A549 (cell line): ENCODE data around the gene GNG2. TPM values are rescaled to one million over a fixed set of nuclear protein-coding genes. Genes with fewer than 3 reads are reported as not detected.

ENCODE experiments used
- ATAC-seq, 2 experiments: fragments of 200-7000 bp in 1 of 2; fragments of >200 bp in 1 of 2; cut with Nextera tagmentation in 1 of 2; cut with Tn5 transposase in 1 of 2; 3 replicates each; pipeline versions ENCODE4 v1.8.0 to v1.9.1; 2018 to 2020; ENCODE audit warnings: mild to moderate bottlenecking in 1 of 2, moderate library complexity in 1 of 2
- CTCF ChIA-PET: fragments of 300-600 bp; sonication (Branson Sonifier 250); formaldehyde crosslinking; extraction: SDS; loops from one replicate; lab custom pipeline; 2021; ENCODE audit warnings: antibody characterized with exemption, inconsistent platforms; lab: Yijun Ruan, JAX
- POLR2A ChIA-PET: fragments of 350-600 bp; formaldehyde crosslinking; extraction: SDS; loops from one replicate; lab custom pipeline; 2021; ENCODE audit warnings: antibody characterized with exemption, inconsistent platforms; lab: Yijun Ruan, JAX
- DNase-seq, 2 experiments: peaks; one replicate each; pipeline versions ENCODE4 v3.0.0 to v3.0.0-alpha.2; 2011 to 2016; ENCODE audit warnings: low read depth in 1 of 2, low spot score in 1 of 2
- FAIRE-seq: peaks from 2 replicates; lab custom pipeline; 2011; peaks lifted over from hg19 to GRCh38; lab: Jason Lieb, UNC
- H3K27ac ChIP-seq, 2 experiments: fragments of >200 bp; sonication (Bioruptor Twin); formaldehyde crosslinking; 3 replicates each; pipeline ENCODE4 v1.5.1; 2016 to 2017
- H3K4me1 ChIP-seq: fragments of >200 bp; sonication (Bioruptor Twin); formaldehyde crosslinking; 3 replicates; pipeline ENCODE4 v1.6.1; 2016
- H3K4me2 ChIP-seq: fragments of >200 bp; sonication (Bioruptor Twin); formaldehyde crosslinking; 3 replicates; pipeline ENCODE4 v1.6.1; 2016
- H3K4me3 ChIP-seq: fragments of >200 bp; sonication (Bioruptor Twin); formaldehyde crosslinking; 3 replicates; pipeline ENCODE4 v1.5.1; 2016
- H3K9me3 ChIP-seq: fragments of >200 bp; sonication (Bioruptor Twin); formaldehyde crosslinking; 3 replicates; pipeline ENCODE4 v1.6.1; 2016
- BHLHE40 ChIP-seq: IDR thresholded peaks from 2 replicates; pipeline ENCODE4 v1.6.1; 2012; ENCODE audit warnings: low read depth, low read length, inconsistent platforms
- CBX2 ChIP-seq: fragments of 200-600 bp; sonication (generic); IDR thresholded peaks from 2 replicates; pipeline ENCODE4 v1.6.1; 2016; ENCODE audit warnings: low read depth, mild to moderate bottlenecking, borderline replicate concordance
- CBX8 ChIP-seq: fragments of 200-600 bp; sonication (generic); IDR thresholded peaks from 2 replicates; pipeline ENCODE4 v1.6.1; 2016
- CHD4 ChIP-seq: fragments of 200-600 bp; sonication (generic); IDR thresholded peaks from 2 replicates; pipeline ENCODE4 v1.6.1; 2016; ENCODE audit warnings: antibody characterized with exemption, mild to moderate bottlenecking, borderline replicate concordance
- E2F6 ChIP-seq: IDR thresholded peaks from 2 replicates; pipeline ENCODE4 v1.6.1; 2012; ENCODE audit warnings: low read depth, borderline replicate concordance
- EHMT2 ChIP-seq: fragments of 200-600 bp; sonication (generic); IDR thresholded peaks from 2 replicates; pipeline ENCODE4 v1.6.1; 2016; ENCODE audit warnings: antibody characterized with exemption, low read depth, mild to moderate bottlenecking, moderate library complexity
- EP300 ChIP-seq, 2 experiments: fragments of >200 bp; sonication (Bioruptor Twin); formaldehyde crosslinking; IDR thresholded peaks; 2 replicates in 1 of 2; 3 replicates in 1 of 2; pipeline ENCODE4 v1.6.1; 2016 to 2017
- FOSB ChIP-seq: fragments of 250-450 bp; sonication (Bioruptor Pico); IDR thresholded peaks from 2 replicates; pipeline ENCODE4 v1.5.0; 2020; ENCODE audit warnings: mild to moderate bottlenecking, moderate library complexity
- FOXS1 ChIP-seq: fragments of 250-450 bp; sonication (Bioruptor Pico); IDR thresholded peaks from 2 replicates; pipeline ENCODE4 v1.5.0; 2020; ENCODE audit warnings: mild to moderate bottlenecking, moderate library complexity
- HOXB13 ChIP-seq: fragments of 250-450 bp; sonication (Bioruptor Pico); IDR thresholded peaks from 2 replicates; pipeline ENCODE4 v1.5.0; 2020; ENCODE audit warnings: low read depth, mild to moderate bottlenecking, moderate library complexity
- JUNB ChIP-seq: fragments of >200 bp; sonication (Bioruptor Twin); formaldehyde crosslinking; IDR thresholded peaks from 2 replicates; pipeline ENCODE4 v1.6.1; 2016
- KDM1A ChIP-seq: fragments of 200-600 bp; sonication (generic); IDR thresholded peaks from 2 replicates; pipeline ENCODE4 v1.6.1; 2016; ENCODE audit warnings: low read depth, mild to moderate bottlenecking
- KDM5A ChIP-seq: fragments of 200-600 bp; sonication (generic); IDR thresholded peaks from 2 replicates; pipeline ENCODE4 v1.6.1; 2016; ENCODE audit warnings: antibody characterized with exemption, mild to moderate bottlenecking
- MAFK ChIP-seq: fragments of 450-650 bp; IDR thresholded peaks from 2 replicates; pipeline ENCODE4 v1.6.1; 2014; ENCODE audit not compliant: partially characterized antibody
- MAX ChIP-seq: IDR thresholded peaks from 2 replicates; pipeline ENCODE4 v1.6.1; 2012
- MAZ ChIP-seq: fragments of 150-350 bp; IDR thresholded peaks from 2 replicates; pipeline ENCODE4 v1.6.1; 2014; ENCODE audit warnings: antibody characterized with exemption, low read depth, low read length, borderline replicate concordance
- MYC ChIP-seq: IDR thresholded peaks from 2 replicates; pipeline ENCODE4 v1.6.1; 2012; ENCODE audit warnings: mild to moderate bottlenecking, inconsistent platforms, low read length, improper control_type of control experiment, borderline replicate concordance
- NFE2L2 ChIP-seq: fragments of 150-350 bp; conservative IDR thresholded peaks from 2 replicates; pipeline ENCODE4 v1.6.1; 2014; ENCODE audit warnings: low read length
- NPAS2 ChIP-seq: fragments of 250-450 bp; sonication (Bioruptor Pico); IDR thresholded peaks from 2 replicates; pipeline ENCODE4 v1.8.0; 2022; ENCODE audit warnings: mild to moderate bottlenecking, moderate library complexity, borderline replicate concordance
- NR3C1 ChIP-seq: fragments of >200 bp; sonication (Bioruptor Twin); formaldehyde crosslinking; IDR thresholded peaks from 3 replicates; pipeline ENCODE4 v1.6.1; 2017
- PHF8 ChIP-seq: fragments of 200-600 bp; sonication (generic); IDR thresholded peaks from 2 replicates; pipeline ENCODE4 v1.6.1; 2016; ENCODE audit warnings: low read depth, mild to moderate bottlenecking, antibody characterized with exemption, moderate library complexity, borderline replicate concordance
- POLR2A ChIP-seq: IDR thresholded peaks from 2 replicates; pipeline ENCODE4 v1.6.1; 2012; ENCODE audit warnings: mild to moderate bottlenecking, low read length
- RAD21 ChIP-seq, 2 experiments: fragments of >200 bp in 1 of 2; sonication (Bioruptor Twin) in 1 of 2; formaldehyde crosslinking in 1 of 2; IDR thresholded peaks in 1 of 2; conservative IDR thresholded peaks in 1 of 2; 2 replicates in 1 of 2; 3 replicates in 1 of 2; pipeline ENCODE4 v1.6.1; 2012 to 2018; ENCODE audit warnings: inconsistent platforms in 1 of 2
- RFX5 ChIP-seq: fragments of 450-650 bp; IDR thresholded peaks from 2 replicates; pipeline ENCODE4 v1.7.1; 2014; ENCODE audit warnings: antibody characterized with exemption, mild to moderate bottlenecking, moderate library complexity
- SMC3 ChIP-seq: fragments of >200 bp; sonication (Bioruptor Twin); formaldehyde crosslinking; IDR thresholded peaks from 3 replicates; pipeline ENCODE4 v1.6.1; 2018; ENCODE audit warnings: inconsistent platforms
- SREBF2 ChIP-seq: fragments of 450-650 bp; IDR thresholded peaks from 2 replicates; pipeline ENCODE4 v1.6.1; 2014; ENCODE audit warnings: mild to moderate bottlenecking, moderate library complexity
- ZC3H11A ChIP-seq: fragments of 450-650 bp; IDR thresholded peaks from 2 replicates; pipeline ENCODE4 v1.6.1; 2014; ENCODE audit warnings: antibody characterized with exemption, mild to moderate bottlenecking
- ZNF302 ChIP-seq: fragments of 250-450 bp; sonication (Bioruptor Pico); IDR thresholded peaks from 2 replicates; pipeline ENCODE4 v1.9.0; 2021; ENCODE audit warnings: inconsistent platforms, mild to moderate bottlenecking, moderate library complexity
- WGBS: methylation state at CpG from one replicate; pipeline ENCODE4 v1.1.6; 2017; ENCODE audit errors: missing lambda C conversion rate; 5-methylcytosine and 5-hydroxymethylcytosine counted together
- polyA plus RNA-seq, 4 experiments: library from polyadenylated mRNA; depleted of rRNA in 3 of 4; stranded (reverse); fragments of >200 nt; fragmentation: RNase III in 1 of 4; extraction: RNeasy Plus Mini Kit Qiagen cat#74134 plus additional on column Dnase treatment in 1 of 4; gene quantifications; 2 replicates in 3 of 4; 3 replicates in 1 of 4; pipeline ENCODE4 v1.2.3, GENCODE V29; 2011 to 2017
- TF ChIP-seq, protein P1 (sequence below): fragments of 250-450 bp; sonication (Bioruptor Pico); IDR thresholded peaks from 2 replicates; pipeline ENCODE4 v1.5.0; 2021; ENCODE audit warnings: mild to moderate bottlenecking, moderate library complexity, borderline replicate concordance

GNG2 gene
- polyA plus RNA-seq, 2 of the 4 experiments (the other 2 are of a cell fraction), result 2.1 to 3.0 TPM

DNA sequence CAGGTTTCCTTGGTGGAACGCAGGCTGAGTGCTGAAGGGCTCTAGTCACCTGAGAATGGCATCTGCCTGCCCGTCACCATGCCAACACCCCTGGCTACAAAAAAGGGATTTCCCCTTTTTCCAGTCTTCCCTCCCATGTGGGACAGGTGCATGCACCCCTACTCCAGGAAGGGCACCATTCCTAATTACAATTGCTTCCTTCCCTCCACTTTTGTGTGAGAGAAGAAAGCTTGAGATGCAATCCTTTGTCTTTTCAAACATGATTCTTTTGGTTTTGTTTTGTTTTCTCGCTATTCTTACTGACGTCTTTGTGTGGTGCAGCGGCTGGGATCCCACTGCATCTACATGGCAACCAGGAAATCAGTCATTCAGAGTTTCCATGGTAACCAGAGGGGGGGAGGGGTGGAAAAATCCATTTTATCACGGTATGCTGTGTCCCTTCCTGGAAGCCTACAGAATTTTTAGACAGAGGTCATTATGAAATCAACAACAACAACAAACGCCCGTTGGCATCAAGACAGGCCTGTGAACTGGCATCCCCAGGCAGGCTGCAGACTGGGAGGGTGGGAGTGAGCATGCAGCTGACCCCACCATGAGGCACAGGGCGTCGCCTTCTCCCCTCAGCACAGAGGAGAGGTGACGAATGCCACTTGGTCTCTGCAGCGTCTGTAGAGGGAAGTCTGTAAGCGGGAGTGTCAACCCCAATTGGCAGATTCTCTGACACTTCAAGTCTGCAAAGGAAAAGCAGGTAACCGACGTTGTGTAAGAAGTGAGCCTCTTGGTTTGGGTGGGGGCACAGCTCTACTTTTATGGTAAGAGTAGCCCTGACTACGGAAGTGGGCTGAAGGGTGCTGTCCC is 13.6 kb upstream of the GNG2 start:
- TF ChIP-seq CBX8, result no peak
- no peak for TF ChIP-seq MYC
- TF ChIP-seq BHLHE40, result no peak
- TF ChIP-seq FOXS1 (CRISPR knock-in tag), result no peak
- no peak for TF ChIP-seq SMC3
- TF ChIP-seq, all 56 proteins: peak for 0
- no peak overlapping the region for H3K27ac ChIP-seq
- H3K4me3 ChIP-seq, result no peak overlapping the region
- no peak for DNase-seq
- WGBS, result 70% methylated on average over 15 of the region's 16 CpGs
- ATAC-seq, result no peak
- FAIRE-seq, result no peak
- POLR2A ChIA-PET, result no interaction called here
- H3K4me2 ChIP-seq, result no peak overlapping the region
- peaks cover 7% of the 10 kb centered on the region; the same call in 1 of the 3 replicates for H3K4me1 ChIP-seq
- CTCF ChIA-PET, result interaction anchor here (1.0 to 1.2 kb wide), 2 partner anchors 22 to 132 kb away, joined by 3 read pairs; no protein-coding TSS in a partner anchor
- no peaks in the 10 kb centered on the region for H3K9me3 ChIP-seq

DNA sequence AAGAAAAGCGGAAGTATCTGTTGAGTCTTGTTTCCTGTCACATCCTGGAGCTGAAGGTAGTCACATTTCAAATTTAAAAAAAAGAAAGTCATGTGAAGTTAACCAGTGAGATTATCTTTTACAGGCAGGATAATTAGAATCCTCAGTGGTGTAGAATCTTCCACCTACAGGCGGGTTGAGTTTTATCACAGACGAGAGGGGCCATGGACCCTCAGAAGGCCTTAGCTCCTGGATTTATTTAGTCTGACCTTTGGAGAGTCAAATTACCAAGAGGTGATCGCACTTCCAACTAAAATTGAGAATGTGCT is 13.0 kb upstream of the GNG2 start:
- H3K9me3 ChIP-seq, result no peaks in the 10 kb centered on the region
- no peak for FAIRE-seq
- H3K4me2 ChIP-seq, result no peak overlapping the region
- TF ChIP-seq MYC (no peak), POLR2A (no peak), ZC3H11A (no peak), RFX5 (no peak), ZNF302 (CRISPR knock-in tag) (no peak), JUNB (no peak), NR3C1 (no peak), KDM1A (no peak), EP300 (IDR thresholded peaks at IDR 0.05) (no peak), NFE2L2 (no peak), BHLHE40 (no peak), KDM5A (no peak), MAZ (no peak), RAD21 (conservative IDR thresholded peaks at IDR 0.05 in 1 of 2, IDR thresholded peaks at IDR 0.05 in 1 of 2) (no peak)
- ChIA-PET CTCF (interaction anchor here (1.2 kb wide), 1 partner anchor 21 kb away, joined by 3 read pairs; no protein-coding TSS in a partner anchor), POLR2A (no interaction called here)
- no peak for ATAC-seq
- H3K4me1 ChIP-seq, result peaks cover 7% of the 10 kb centered on the region; the same call in 1 of the 3 replicates
- H3K4me3 ChIP-seq, result no peak overlapping the region
- H3K27ac ChIP-seq, result no peak overlapping the region
- 90% methylated on average over 4 of the region's 4 CpGs for WGBS
- no peak for DNase-seq

GRCh38 chr14:51848120-51848519 is 12.3 kb upstream of the GNG2 start:
- no peak for DNase-seq
- POLR2A ChIA-PET, result no interaction called here
- Histone ChIP-seq H3K9me3 (no peaks in the 10 kb centered on the region), H3K4me2 (no peak overlapping the region), H3K27ac (no peak overlapping the region), H3K4me1 (peaks cover 7% of the 10 kb centered on the region; the same call in 1 of the 3 replicates), H3K4me3 (no peak overlapping the region)
- 61% methylated on average over 4 of the region's 4 CpGs for WGBS
- CTCF ChIA-PET, result no interaction called here
- TF ChIP-seq PHF8 (no peak), FOSB (no peak), CBX2 (no peak), KDM5A (no peak), MAX (no peak), HOXB13 (CRISPR knock-in tag) (no peak), NPAS2 (CRISPR knock-in tag) (no peak), KDM1A (no peak), EHMT2 (no peak), POLR2A (no peak), SREBF2 (no peak), MAFK (no peak), NR3C1 (no peak), JUNB (no peak), BHLHE40 (no peak), CHD4 (no peak), E2F6 (no peak)
- TF ChIP-seq, protein P1, sequence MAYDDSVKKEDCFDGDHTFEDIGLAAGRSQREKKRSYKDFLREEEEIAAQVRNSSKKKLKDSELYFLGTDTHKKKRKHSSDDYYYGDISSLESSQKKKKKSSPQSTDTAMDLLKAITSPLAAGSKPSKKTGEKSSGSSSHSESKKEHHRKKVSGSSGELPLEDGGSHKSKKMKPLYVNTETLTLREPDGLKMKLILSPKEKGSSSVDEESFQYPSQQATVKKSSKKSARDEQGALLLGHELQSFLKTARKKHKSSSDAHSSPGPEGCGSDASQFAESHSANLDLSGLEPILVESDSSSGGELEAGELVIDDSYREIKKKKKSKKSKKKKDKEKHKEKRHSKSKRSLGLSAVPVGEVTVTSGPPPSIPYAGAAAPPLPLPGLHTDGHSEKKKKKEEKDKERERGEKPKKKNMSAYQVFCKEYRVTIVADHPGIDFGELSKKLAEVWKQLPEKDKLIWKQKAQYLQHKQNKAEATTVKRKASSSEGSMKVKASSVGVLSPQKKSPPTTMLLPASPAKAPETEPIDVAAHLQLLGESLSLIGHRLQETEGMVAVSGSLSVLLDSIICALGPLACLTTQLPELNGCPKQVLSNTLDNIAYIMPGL (CRISPR knock-in tag), result no peak
- FAIRE-seq, result no peak
- no peak for ATAC-seq
